ENCODE measurements around the gene SMG5. TPM values are rescaled to one million over a fixed set of nuclear protein-coding genes. Genes with fewer than 3 reads are reported as not detected.

The SMG5 gene
- total RNA-seq, 1 experiment from 2014 or later: 109 TPM

DNA sequence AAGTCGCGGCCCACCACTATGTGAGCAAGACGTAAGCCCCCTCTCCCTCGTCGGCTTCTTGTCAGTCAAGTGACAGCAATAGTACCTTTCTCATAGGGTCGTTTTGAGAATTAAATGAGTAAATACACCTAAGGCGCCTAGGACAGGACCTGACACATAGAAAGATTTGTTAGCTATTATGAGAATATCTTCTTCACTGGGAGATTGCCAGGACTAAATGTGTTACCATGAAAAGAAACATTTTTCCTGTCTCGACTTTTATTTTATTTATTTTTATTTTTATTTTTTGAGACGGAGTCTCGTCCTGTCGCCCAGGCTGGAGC lies 69.0 kb downstream of the SMG5 start:
- no peak for ATAC-seq
- no peaks in the 10 kb centered on the region for H3K9me3 Mint-ChIP-seq
- H3K4me1 Mint-ChIP-seq: peaks cover 24% of the 10 kb centered on the region
- peak overlapping the region; percentile 99 for H3K27ac Mint-ChIP-seq
- POLR2A ChIA-PET: interaction anchor here (0.6 to 1.6 kb wide), 12 partner anchors 12 to 98 kb away, joined by 3 to 10 read pairs (median 6); no protein-coding TSS in a partner anchor
- H3K36me3 Mint-ChIP-seq: peaks cover 18% of the 10 kb centered on the region
- TF ChIP-seq SMAD4 (CRISPR knock-in tag; IDR thresholded peaks at IDR 0.05): no peak
- no peak for TF ChIP-seq PRRX2 (CRISPR knock-in tag; IDR thresholded peaks at IDR 0.05)
- TF ChIP-seq EMX1 (CRISPR knock-in tag; IDR thresholded peaks at IDR 0.05): 0 out of 2 replicates have a peak, but pooled peaks have one; percentile 13
- TF ChIP-seq, protein P1, sequence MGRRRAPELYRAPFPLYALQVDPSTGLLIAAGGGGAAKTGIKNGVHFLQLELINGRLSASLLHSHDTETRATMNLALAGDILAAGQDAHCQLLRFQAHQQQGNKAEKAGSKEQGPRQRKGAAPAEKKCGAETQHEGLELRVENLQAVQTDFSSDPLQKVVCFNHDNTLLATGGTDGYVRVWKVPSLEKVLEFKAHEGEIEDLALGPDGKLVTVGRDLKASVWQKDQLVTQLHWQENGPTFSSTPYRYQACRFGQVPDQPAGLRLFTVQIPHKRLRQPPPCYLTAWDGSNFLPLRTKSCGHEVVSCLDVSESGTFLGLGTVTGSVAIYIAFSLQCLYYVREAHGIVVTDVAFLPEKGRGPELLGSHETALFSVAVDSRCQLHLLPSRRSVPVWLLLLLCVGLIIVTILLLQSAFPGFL (CRISPR knock-in tag; IDR thresholded peaks at IDR 0.05; ENCODE audit: borderline replicate concordance): no peak
- CTCF ChIA-PET: interaction anchor here (0.8 to 4.4 kb wide), 23 partner anchors 11 to 287 kb away, joined by 3 to 71 read pairs (median 5); partner anchors contain the start of genes CCT3, MEF2D, SLC25A44 and SMG5
- peak overlapping the region; percentile 94 for H3K4me3 Mint-ChIP-seq
- no peak for DNase-seq (ENCODE audit: low spot score)
- H3K27me3 Mint-ChIP-seq (ENCODE audit: low read depth): no peaks in the 10 kb centered on the region

DNA sequence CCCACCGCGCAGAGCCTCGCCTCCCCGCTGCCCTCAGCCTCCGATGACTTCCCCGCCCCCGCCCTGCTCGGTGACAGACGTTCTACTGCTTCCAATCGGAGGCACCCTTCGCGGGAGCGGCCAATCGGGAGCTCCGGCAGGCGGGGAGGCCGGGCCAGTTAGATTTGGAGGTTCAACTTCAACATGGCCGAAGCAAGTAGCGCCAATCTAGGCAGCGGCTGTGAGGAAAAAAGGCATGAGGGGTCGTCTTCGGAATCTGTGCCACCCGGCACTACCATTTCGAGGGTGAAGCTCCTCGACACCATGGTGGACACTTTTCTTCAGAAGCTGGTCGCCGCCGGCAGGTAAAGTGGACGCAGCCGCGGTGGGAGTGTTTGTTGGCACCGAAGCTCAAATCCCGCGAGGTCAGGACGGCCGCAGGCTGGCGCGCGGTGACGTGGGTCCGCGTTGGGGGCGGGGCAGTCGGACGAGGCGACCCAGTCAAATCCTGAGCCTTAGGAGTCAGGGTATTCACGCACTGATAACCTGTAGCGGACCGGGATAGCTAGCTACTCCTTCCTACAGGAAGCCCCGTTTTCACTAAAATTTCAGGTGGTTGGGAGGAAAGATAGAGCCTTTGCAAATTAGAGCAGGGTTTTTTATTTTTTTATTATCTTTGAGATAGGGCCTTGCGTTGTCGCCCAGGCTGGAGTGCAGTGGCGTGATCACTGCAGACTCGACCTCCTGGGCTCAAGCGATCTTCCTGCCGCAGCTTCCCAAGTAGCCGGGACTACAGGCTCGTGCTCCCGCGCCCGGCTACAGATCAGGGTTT lies 69.6 kb downstream of the SMG5 start, which contains the start of gene PMF1:
Gene PMF1 (plus strand): TSS at position 175 of the 811 bp plus-strand sequence. CDS start 9 bp downstream, at position 184.
- H3K27ac Mint-ChIP-seq: peak within 1 kb of the TSS; percentile 99
- TF ChIP-seq ZNF317 (CRISPR knock-in tag; IDR thresholded peaks at IDR 0.05; ENCODE audit: borderline replicate concordance, low read depth) (no peak), JUN (CRISPR knock-in tag; IDR thresholded peaks at IDR 0.05) (peak; percentile 62; the same call in 1 of the 2 replicates), ATF1 (CRISPR knock-in tag; IDR thresholded peaks at IDR 0.05) (0 out of 2 replicates have a peak, but pooled peaks have one; percentile 37), MYBL2 (CRISPR knock-in tag; IDR thresholded peaks at IDR 0.05) (peak; percentile 84; the same call in 1 of the 2 replicates), HMGA2 (CRISPR knock-in tag; IDR thresholded peaks at IDR 0.05) (no peak), FOXP1 (CRISPR knock-in tag; IDR thresholded peaks at IDR 0.05; ENCODE audit: borderline replicate concordance) (peak; percentile 87), NR3C1 (CRISPR knock-in tag; conservative IDR thresholded peaks at IDR 0.05; ENCODE audit: low read depth) (no peak), ZNF263 (CRISPR knock-in tag; IDR thresholded peaks at IDR 0.05; ENCODE audit: low read depth) (no peak), FOXK1 (CRISPR knock-in tag; IDR thresholded peaks at IDR 0.05) (peak; percentile 85), SOX15 (CRISPR knock-in tag; IDR thresholded peaks at IDR 0.05) (no peak), MXD4 (CRISPR knock-in tag; IDR thresholded peaks at IDR 0.05; ENCODE audit: borderline replicate concordance) (no peak), NFYB (CRISPR knock-in tag; conservative IDR thresholded peaks at IDR 0.05; ENCODE audit: low read depth) (peak; percentile 97), KAT7 (CRISPR knock-in tag; IDR thresholded peaks at IDR 0.05; ENCODE audit: borderline replicate concordance) (0 out of 2 replicates have a peak, but pooled peaks have one; percentile 36)
- TF ChIP-seq, protein P2, sequence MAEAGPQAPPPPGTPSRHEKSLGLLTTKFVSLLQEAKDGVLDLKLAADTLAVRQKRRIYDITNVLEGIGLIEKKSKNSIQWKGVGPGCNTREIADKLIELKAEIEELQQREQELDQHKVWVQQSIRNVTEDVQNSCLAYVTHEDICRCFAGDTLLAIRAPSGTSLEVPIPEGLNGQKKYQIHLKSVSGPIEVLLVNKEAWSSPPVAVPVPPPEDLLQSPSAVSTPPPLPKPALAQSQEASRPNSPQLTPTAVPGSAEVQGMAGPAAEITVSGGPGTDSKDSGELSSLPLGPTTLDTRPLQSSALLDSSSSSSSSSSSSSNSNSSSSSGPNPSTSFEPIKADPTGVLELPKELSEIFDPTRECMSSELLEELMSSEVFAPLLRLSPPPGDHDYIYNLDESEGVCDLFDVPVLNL (CRISPR knock-in tag; IDR thresholded peaks at IDR 0.05; ENCODE audit: borderline replicate concordance, low read depth): 0 out of 2 replicates have a peak, but pooled peaks have one; percentile 39
- TF ChIP-seq, protein P3, sequence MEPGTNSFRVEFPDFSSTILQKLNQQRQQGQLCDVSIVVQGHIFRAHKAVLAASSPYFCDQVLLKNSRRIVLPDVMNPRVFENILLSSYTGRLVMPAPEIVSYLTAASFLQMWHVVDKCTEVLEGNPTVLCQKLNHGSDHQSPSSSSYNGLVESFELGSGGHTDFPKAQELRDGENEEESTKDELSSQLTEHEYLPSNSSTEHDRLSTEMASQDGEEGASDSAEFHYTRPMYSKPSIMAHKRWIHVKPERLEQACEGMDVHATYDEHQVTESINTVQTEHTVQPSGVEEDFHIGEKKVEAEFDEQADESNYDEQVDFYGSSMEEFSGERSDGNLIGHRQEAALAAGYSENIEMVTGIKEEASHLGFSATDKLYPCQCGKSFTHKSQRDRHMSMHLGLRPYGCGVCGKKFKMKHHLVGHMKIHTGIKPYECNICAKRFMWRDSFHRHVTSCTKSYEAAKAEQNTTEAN (CRISPR knock-in tag; IDR thresholded peaks at IDR 0.05): peak; percentile 69
- TF ChIP-seq, protein P4, sequence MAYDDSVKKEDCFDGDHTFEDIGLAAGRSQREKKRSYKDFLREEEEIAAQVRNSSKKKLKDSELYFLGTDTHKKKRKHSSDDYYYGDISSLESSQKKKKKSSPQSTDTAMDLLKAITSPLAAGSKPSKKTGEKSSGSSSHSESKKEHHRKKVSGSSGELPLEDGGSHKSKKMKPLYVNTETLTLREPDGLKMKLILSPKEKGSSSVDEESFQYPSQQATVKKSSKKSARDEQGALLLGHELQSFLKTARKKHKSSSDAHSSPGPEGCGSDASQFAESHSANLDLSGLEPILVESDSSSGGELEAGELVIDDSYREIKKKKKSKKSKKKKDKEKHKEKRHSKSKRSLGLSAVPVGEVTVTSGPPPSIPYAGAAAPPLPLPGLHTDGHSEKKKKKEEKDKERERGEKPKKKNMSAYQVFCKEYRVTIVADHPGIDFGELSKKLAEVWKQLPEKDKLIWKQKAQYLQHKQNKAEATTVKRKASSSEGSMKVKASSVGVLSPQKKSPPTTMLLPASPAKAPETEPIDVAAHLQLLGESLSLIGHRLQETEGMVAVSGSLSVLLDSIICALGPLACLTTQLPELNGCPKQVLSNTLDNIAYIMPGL (CRISPR knock-in tag; IDR thresholded peaks at IDR 0.05): peak; percentile 52; the same call in 1 of the 2 replicates
- TF ChIP-seq, protein P5, sequence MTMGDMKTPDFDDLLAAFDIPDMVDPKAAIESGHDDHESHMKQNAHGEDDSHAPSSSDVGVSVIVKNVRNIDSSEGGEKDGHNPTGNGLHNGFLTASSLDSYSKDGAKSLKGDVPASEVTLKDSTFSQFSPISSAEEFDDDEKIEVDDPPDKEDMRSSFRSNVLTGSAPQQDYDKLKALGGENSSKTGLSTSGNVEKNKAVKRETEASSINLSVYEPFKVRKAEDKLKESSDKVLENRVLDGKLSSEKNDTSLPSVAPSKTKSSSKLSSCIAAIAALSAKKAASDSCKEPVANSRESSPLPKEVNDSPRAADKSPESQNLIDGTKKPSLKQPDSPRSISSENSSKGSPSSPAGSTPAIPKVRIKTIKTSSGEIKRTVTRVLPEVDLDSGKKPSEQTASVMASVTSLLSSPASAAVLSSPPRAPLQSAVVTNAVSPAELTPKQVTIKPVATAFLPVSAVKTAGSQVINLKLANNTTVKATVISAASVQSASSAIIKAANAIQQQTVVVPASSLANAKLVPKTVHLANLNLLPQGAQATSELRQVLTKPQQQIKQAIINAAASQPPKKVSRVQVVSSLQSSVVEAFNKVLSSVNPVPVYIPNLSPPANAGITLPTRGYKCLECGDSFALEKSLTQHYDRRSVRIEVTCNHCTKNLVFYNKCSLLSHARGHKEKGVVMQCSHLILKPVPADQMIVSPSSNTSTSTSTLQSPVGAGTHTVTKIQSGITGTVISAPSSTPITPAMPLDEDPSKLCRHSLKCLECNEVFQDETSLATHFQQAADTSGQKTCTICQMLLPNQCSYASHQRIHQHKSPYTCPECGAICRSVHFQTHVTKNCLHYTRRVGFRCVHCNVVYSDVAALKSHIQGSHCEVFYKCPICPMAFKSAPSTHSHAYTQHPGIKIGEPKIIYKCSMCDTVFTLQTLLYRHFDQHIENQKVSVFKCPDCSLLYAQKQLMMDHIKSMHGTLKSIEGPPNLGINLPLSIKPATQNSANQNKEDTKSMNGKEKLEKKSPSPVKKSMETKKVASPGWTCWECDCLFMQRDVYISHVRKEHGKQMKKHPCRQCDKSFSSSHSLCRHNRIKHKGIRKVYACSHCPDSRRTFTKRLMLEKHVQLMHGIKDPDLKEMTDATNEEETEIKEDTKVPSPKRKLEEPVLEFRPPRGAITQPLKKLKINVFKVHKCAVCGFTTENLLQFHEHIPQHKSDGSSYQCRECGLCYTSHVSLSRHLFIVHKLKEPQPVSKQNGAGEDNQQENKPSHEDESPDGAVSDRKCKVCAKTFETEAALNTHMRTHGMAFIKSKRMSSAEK (CRISPR knock-in tag; IDR thresholded peaks at IDR 0.05; ENCODE audit: borderline replicate concordance): no peak

More for the DNA sequence above, 69.6 kb downstream of the SMG5 start, which contains the start of gene PMF1:
- Mint-ChIP-seq H3K27me3 (ENCODE audit: low read depth) (no peaks in the 10 kb centered on the region), H3K9me3 (no peaks in the 10 kb centered on the region), H3K4me3 (peak within 1 kb of the TSS; percentile 94), H3K4me1 (peaks cover 27% of the 10 kb centered on the region), H3K36me3 (peaks cover 17% of the 10 kb centered on the region)
- ChIA-PET CTCF (interaction anchor here (0.6 to 4.4 kb wide), 35 partner anchors 12 to 288 kb away, joined by 3 to 71 read pairs (median 4); partner anchors contain the start of genes CCT3, MEF2D, MEX3A and SLC25A44), POLR2A (interaction anchor here (0.6 to 1.6 kb wide), 22 partner anchors 12 to 156 kb away, joined by 3 to 10 read pairs (median 4); partner anchors contain the start of genes RHBG and SLC25A44)
- peak; percentile 95 for ATAC-seq
- peak; percentile 97 for DNase-seq (ENCODE audit: low spot score)

Measured in WTC11 (cell line).